Neural cell (in vitro differentiated cells): ENCODE measurements around the gene COQ9. TPM values are rescaled to one million over a fixed set of nuclear protein-coding genes. Genes with fewer than 3 reads are reported as not detected.

Source experiments
- H2AFZ ChIP-seq: fragments of 200-600, 300-800 bp; sonication (generic), shearing (Covaris generic); 2 replicates; pipeline ENCODE4 v1.6.0; 2014; ENCODE audit warnings: low read depth, mild to moderate bottlenecking, antibody characterized with exemption, low read length, moderate library complexity
- H3F3A ChIP-seq: fragments of 200-600 bp; shearing (Covaris generic); 2 replicates; pipeline ENCODE4 v1.6.1; 2016; ENCODE audit warnings: mild to moderate bottlenecking, moderate library complexity, mixed read lengths, antibody characterized with exemption, low read length; ENCODE audit not compliant: insufficient read depth, poor library complexity, severe bottlenecking
- H3K27ac ChIP-seq: fragments of 200-600, 300-800 bp; sonication (generic), shearing (Covaris generic); 2 replicates; pipeline ENCODE4 v1.5.1; 2014; ENCODE audit warnings: mild to moderate bottlenecking, low read length, moderate library complexity
- H3K27me3 ChIP-seq: fragments of 300-800, 200-600 bp; sonication (generic), shearing (Covaris generic); 2 replicates; pipeline ENCODE4 v1.6.0; 2014; ENCODE audit warnings: mild to moderate bottlenecking, low read depth, low read length, moderate library complexity; ENCODE audit not compliant: insufficient read depth
- H3K36me3 ChIP-seq: fragments of 300-800, 200-600 bp; sonication (generic), shearing (Covaris generic); 2 replicates; pipeline ENCODE4 v1.5.1; 2014; ENCODE audit warnings: mild to moderate bottlenecking, antibody characterized with exemption, low read length, moderate library complexity; ENCODE audit not compliant: insufficient read depth
- H3K4me2 ChIP-seq: fragments of 300-800, 200-600 bp; sonication (generic), shearing (Covaris generic); 2 replicates; pipeline ENCODE4 v1.6.0; 2014; ENCODE audit warnings: mild to moderate bottlenecking, low read length
- H3K4me3 ChIP-seq: fragments of 300-800, 200-600 bp; sonication (generic), shearing (Covaris generic); 2 replicates; pipeline ENCODE4 v1.5.1; 2014; ENCODE audit warnings: mild to moderate bottlenecking, low read length, moderate library complexity
- H3K79me2 ChIP-seq: fragments of 200-600 bp; shearing (Covaris generic); replicated peaks from 2 replicates; pipeline ENCODE4 v1.6.0; 2014; ENCODE audit warnings: mild to moderate bottlenecking, low read length, moderate library complexity; ENCODE audit not compliant: insufficient read depth
- H3K9ac ChIP-seq: fragments of 300-800, 200-600 bp; sonication (generic), shearing (Covaris generic); 2 replicates; pipeline ENCODE4 v1.6.1; 2016; ENCODE audit warnings: mild to moderate bottlenecking, low read length, mixed read lengths
- H3K9me2 ChIP-seq: fragments of 200-600 bp; shearing (Covaris generic); 2 replicates; pipeline ENCODE4 v1.6.1; 2016; ENCODE audit warnings: mild to moderate bottlenecking, low read length, mixed read lengths; ENCODE audit not compliant: insufficient read depth
- H3K9me3 ChIP-seq: fragments of 200-600, 300-800 bp; sonication (generic), shearing (Covaris generic); 2 replicates; pipeline ENCODE4 v1.6.1; 2016; ENCODE audit warnings: mild to moderate bottlenecking, mixed run types, low read length, moderate library complexity, mixed read lengths
- H4K20me1 ChIP-seq: fragments of 200-600 bp; shearing (Covaris generic); 2 replicates; pipeline ENCODE4 v1.6.1; 2016; ENCODE audit warnings: mild to moderate bottlenecking, mixed run types; ENCODE audit not compliant: insufficient read depth
- CTCF ChIP-seq: fragments of 450-650 bp; IDR thresholded peaks from 2 replicates; pipeline ENCODE4 v1.5.1; 2014; ENCODE audit warnings: antibody characterized with exemption, mild to moderate bottlenecking, moderate library complexity; ENCODE audit not compliant: poor library complexity, severe bottlenecking
- EP300 ChIP-seq: fragments of 450-650 bp; conservative IDR thresholded peaks from 2 replicates; pipeline ENCODE4 v1.6.1; 2014; ENCODE audit warnings: antibody characterized with exemption, mild to moderate bottlenecking, moderate library complexity; ENCODE audit not compliant: poor library complexity, severe bottlenecking
- EZH2 ChIP-seq: fragments of 200-600, 300-800 bp; shearing (Covaris generic), sonication (generic); IDR thresholded peaks from 2 replicates; pipeline ENCODE4 v1.6.1; 2014; ENCODE audit warnings: antibody characterized with exemption, low read length, borderline replicate concordance, mild to moderate bottlenecking; ENCODE audit not compliant: insufficient read depth, poor library complexity, severe bottlenecking
- MXI1 ChIP-seq: fragments of 450-650 bp; conservative IDR thresholded peaks from 2 replicates; pipeline ENCODE4 v1.6.1; 2014; ENCODE audit warnings: antibody characterized with exemption, mild to moderate bottlenecking; ENCODE audit not compliant: poor library complexity, severe bottlenecking
- POLR2AphosphoS5 ChIP-seq: IDR thresholded peaks from 2 replicates; pipeline ENCODE4 v1.6.1; 2012
- RAD21 ChIP-seq: fragments of 450-650 bp; conservative IDR thresholded peaks from 2 replicates; pipeline ENCODE4 v1.6.1; 2014; ENCODE audit warnings: antibody characterized with exemption, mild to moderate bottlenecking, moderate library complexity
- REST ChIP-seq: IDR thresholded peaks from 2 replicates; pipeline ENCODE4 v1.6.1; 2012; ENCODE audit warnings: borderline replicate concordance
- SMC3 ChIP-seq: fragments of 450-650 bp; conservative IDR thresholded peaks from 2 replicates; pipeline ENCODE4 v1.6.1; 2014; ENCODE audit warnings: antibody characterized with exemption, mild to moderate bottlenecking, moderate library complexity; ENCODE audit not compliant: poor library complexity
- TAF1 ChIP-seq: IDR thresholded peaks from 2 replicates; pipeline ENCODE4 v1.6.1; 2012; ENCODE audit warnings: low read depth
- polyA plus RNA-seq: library from polyadenylated mRNA; depleted of rRNA; stranded (reverse); fragments of >200 nt; gene quantifications from 2 replicates; pipeline ENCODE4 v1.2.3, GENCODE V29; 2014

COQ9 gene
- polyA plus RNA-seq, 1 donor from 2014 or later = 78.7 TPM

GRCh38 chr16:57489229-57489628 is 42.0 kb downstream of the COQ9 start:
- no peak overlapping the region for H3K4me2 ChIP-seq
- no peak overlapping the region for H3K27ac ChIP-seq
- no peaks in the 10 kb centered on the region for H3K9me2 ChIP-seq
- no peaks in the 10 kb centered on the region for H3K36me3 ChIP-seq
- H3K9ac ChIP-seq = no peak overlapping the region
- no peaks in the 10 kb centered on the region for H3K79me2 ChIP-seq
- H3K4me3 ChIP-seq = no peak overlapping the region
- H3F3A ChIP-seq = no peaks in the 10 kb centered on the region
- H4K20me1 ChIP-seq = no peaks in the 10 kb centered on the region
- TF ChIP-seq POLR2AphosphoS5 (no peak), TAF1 (no peak), EZH2 (no peak), REST (no peak), SMC3 (no peak), EP300 (no peak), CTCF (no peak), MXI1 (no peak), RAD21 (no peak)
- H3K9me3 ChIP-seq = no peaks in the 10 kb centered on the region
- no peak overlapping the region for H2AFZ ChIP-seq
- H3K27me3 ChIP-seq = no peaks in the 10 kb centered on the region

GRCh38 chr16:57493767-57494166 is 46.5 kb downstream of the COQ9 start:
- no peaks in the 10 kb centered on the region for H3K27me3 ChIP-seq
- H3K4me2 ChIP-seq = no peak overlapping the region
- no peak overlapping the region for H3K4me3 ChIP-seq
- H3K79me2 ChIP-seq = no peaks in the 10 kb centered on the region
- H3K27ac ChIP-seq = no peak overlapping the region
- no peaks in the 10 kb centered on the region for H4K20me1 ChIP-seq
- H3K9me2 ChIP-seq = no peaks in the 10 kb centered on the region
- no peaks in the 10 kb centered on the region for H3K9me3 ChIP-seq
- no peak for TF ChIP-seq REST
- TF ChIP-seq EP300 = no peak
- TF ChIP-seq SMC3 = no peak
- no peak for TF ChIP-seq RAD21
- TF ChIP-seq CTCF = no peak
- no peak for TF ChIP-seq EZH2
- no peak for TF ChIP-seq POLR2AphosphoS5
- TF ChIP-seq MXI1 = no peak
- no peak for TF ChIP-seq TAF1
- H3F3A ChIP-seq = no peaks in the 10 kb centered on the region
- H3K36me3 ChIP-seq = no peaks in the 10 kb centered on the region
- no peak overlapping the region for H3K9ac ChIP-seq
- no peak overlapping the region for H2AFZ ChIP-seq
